H1 (cell line): ENCODE measurements around the gene DIAPH2. TPM values are rescaled to one million over a fixed set of nuclear protein-coding genes. Genes with fewer than 3 reads are reported as not detected.

Experiments used
- CTCF ChIA-PET: fragments of 300-600 bp; sonication (Branson Sonifier 250); formaldehyde crosslinking; loops from one replicate; lab custom pipeline; 2021; ENCODE audit not compliant: partially characterized antibody; lab: Charles Lee
- POLR2A ChIA-PET: fragments of 300-600 bp; sonication (Branson Sonifier 250); formaldehyde crosslinking; loops from one replicate; lab custom pipeline; 2021; ENCODE audit warnings: inconsistent platforms; ENCODE audit not compliant: partially characterized antibody; lab: Charles Lee
- DNase-seq, 2 experiments: peaks; one replicate each; pipeline versions ENCODE4 v3.0.0 to v3.0.0-alpha.2; 2010 to 2022; ENCODE audit warnings: low spot score in 2 of 2, low read depth in 1 of 2, mixed read lengths in 1 of 2
- FAIRE-seq: peaks from 2 replicates; lab custom pipeline; 2011; peaks lifted over from hg19 to GRCh38; lab: Jason Lieb, UNC
- H2AFZ ChIP-seq: 2 replicates; pipeline ENCODE4 v1.8.1; 2012; ENCODE audit warnings: low read length, inconsistent platforms
- H2AK5ac ChIP-seq: 2 replicates; pipeline ENCODE4 v1.6.1; 2013; ENCODE audit warnings: low read depth, low read length
- H2BK120ac ChIP-seq: replicated peaks from 2 replicates; pipeline ENCODE3; 2013; ENCODE audit warnings: low read depth, low read length, inconsistent platforms
- H2BK12ac ChIP-seq: 2 replicates; pipeline ENCODE4 v1.6.1; 2013; ENCODE audit warnings: low read depth, low read length
- H2BK15ac ChIP-seq: 2 replicates; pipeline ENCODE4 v1.6.1; 2013; ENCODE audit warnings: low read length
- H2BK20ac ChIP-seq: 2 replicates; pipeline ENCODE4 v1.6.1; 2013; ENCODE audit warnings: low read length
- H2BK5ac ChIP-seq: 2 replicates; pipeline ENCODE4 v1.6.1; 2013; ENCODE audit warnings: low read depth, low read length
- H3K14ac ChIP-seq: 2 replicates; pipeline ENCODE4 v1.6.1; 2013; ENCODE audit warnings: inconsistent platforms; ENCODE audit not compliant: insufficient read length
- H3K18ac ChIP-seq: 2 replicates; pipeline ENCODE4 v1.6.1; 2013; ENCODE audit warnings: low read length; ENCODE audit errors: extremely low read depth
- H3K23ac ChIP-seq: 2 replicates; pipeline ENCODE4 v1.6.1; 2013; ENCODE audit warnings: inconsistent platforms; ENCODE audit not compliant: insufficient read length
- H3K23me2 ChIP-seq: 2 replicates; pipeline ENCODE4 v1.6.1; 2013; ENCODE audit warnings: low read depth, low read length
- H3K27ac ChIP-seq: 2 replicates; pipeline ENCODE4 v1.6.1; 2011; ENCODE audit warnings: low read depth, low read length, inconsistent platforms
- H3K27me3 ChIP-seq, 4 experiments: replicated peaks in 1 of 4; 1 replicate in 1 of 4; 2 replicates in 3 of 4; pipeline versions ENCODE4 v1.6.1 to v1.8.1; 2011 to 2013; ENCODE audit warnings: low read length in 3 of 4, mild to moderate bottlenecking in 3 of 4, inconsistent platforms in 2 of 4, mixed read lengths in 2 of 4, moderate library complexity in 1 of 4; ENCODE audit not compliant: control insufficient read depth in 3 of 4, insufficient read depth in 3 of 4; ENCODE audit errors: extremely low read depth in 1 of 4
- H3K36me3 ChIP-seq, 4 experiments: 2 replicates each; pipeline versions ENCODE4 v1.6.1 to v1.8.1; 2011 to 2013; ENCODE audit warnings: mild to moderate bottlenecking in 4 of 4, low read length in 3 of 4, moderate library complexity in 2 of 4, control low read depth in 1 of 4, inconsistent platforms in 1 of 4; ENCODE audit not compliant: insufficient read depth in 4 of 4, control insufficient read depth in 2 of 4
- H3K4ac ChIP-seq: replicated peaks from 2 replicates; pipeline ENCODE3; 2013; ENCODE audit warnings: low read length, low read depth, mixed read lengths, inconsistent platforms; ENCODE audit not compliant: insufficient read length
- H3K4me1 ChIP-seq, 4 experiments: replicated peaks in 1 of 4; 1 replicate in 1 of 4; 2 replicates in 3 of 4; pipeline versions ENCODE4 v1.6.1 to v1.8.1; 2011 to 2013; ENCODE audit warnings: low read length in 3 of 4, inconsistent platforms in 2 of 4, mixed read lengths in 1 of 4; ENCODE audit not compliant: insufficient read depth in 4 of 4, control insufficient read depth in 3 of 4
- H3K4me2 ChIP-seq, 2 experiments: 2 replicates each; pipeline versions ENCODE4 v1.6.1 to v1.8.1; 2011 to 2013; ENCODE audit warnings: low read depth in 2 of 2, low read length in 2 of 2, control low read depth in 1 of 2, inconsistent platforms in 1 of 2, mild to moderate bottlenecking in 1 of 2; ENCODE audit not compliant: insufficient read depth in 1 of 2
- H3K4me3 ChIP-seq, 4 experiments: fragments of 200-600, 300-600 bp in 1 of 4; sonication (generic), shearing (Covaris generic), sonication (Bioruptor Twin) in 1 of 4; 2 replicates each; pipeline versions ENCODE4 v1.5.1 to v1.8.1; 2011 to 2016; ENCODE audit warnings: low read length in 4 of 4, low read depth in 3 of 4, control low read depth in 2 of 4, inconsistent platforms in 2 of 4, mild to moderate bottlenecking in 2 of 4, mixed read lengths in 1 of 4, moderate library complexity in 1 of 4; ENCODE audit not compliant: insufficient read depth in 2 of 4; ENCODE audit errors: extremely low read depth in 1 of 4
- H3K56ac ChIP-seq: replicated peaks from 2 replicates; pipeline ENCODE3; 2013; ENCODE audit warnings: low read depth, mild to moderate bottlenecking, mixed read lengths, low read length, inconsistent platforms; ENCODE audit not compliant: insufficient read length
- H3K79me1 ChIP-seq: 2 replicates; pipeline ENCODE4 v1.6.1; 2013; ENCODE audit warnings: low read depth, low read length, control low read depth
- H3K79me2 ChIP-seq, 2 experiments: 2 replicates each; pipeline versions ENCODE4 v1.6.1 to v1.8.1; 2012 to 2013; ENCODE audit warnings: low read length in 2 of 2, mild to moderate bottlenecking in 2 of 2, inconsistent platforms in 1 of 2; ENCODE audit not compliant: insufficient read depth in 2 of 2, control insufficient read depth in 1 of 2
- H3K9ac ChIP-seq, 4 experiments: replicated peaks in 1 of 4; 1 replicate in 1 of 4; 2 replicates in 3 of 4; pipeline versions ENCODE4 v1.6.1 to v1.8.1; 2011 to 2013; ENCODE audit warnings: low read depth in 3 of 4, low read length in 3 of 4, control low read depth in 2 of 4, mild to moderate bottlenecking in 2 of 4, moderate library complexity in 2 of 4, inconsistent platforms in 1 of 4; ENCODE audit errors: extremely low read depth in 1 of 4
- H3K9me3 ChIP-seq, 2 experiments: 2 replicates each; pipeline versions ENCODE4 v1.6.1 to v1.8.1; 2012 to 2013; ENCODE audit warnings: mild to moderate bottlenecking in 2 of 2, moderate library complexity in 2 of 2, control low read depth in 1 of 2, inconsistent platforms in 1 of 2, low read depth in 1 of 2, low read length in 1 of 2, mixed read lengths in 1 of 2; ENCODE audit not compliant: insufficient read depth in 2 of 2
- H4K20me1 ChIP-seq, 2 experiments: replicated peaks in 1 of 2; 2 replicates each; pipeline versions ENCODE3 to v1.8.1; 2011 to 2013; ENCODE audit warnings: inconsistent platforms in 2 of 2, low read length in 2 of 2, mild to moderate bottlenecking in 1 of 2; ENCODE audit not compliant: insufficient read depth in 2 of 2, control insufficient read depth in 1 of 2
- H4K5ac ChIP-seq: 2 replicates; pipeline ENCODE4 v1.6.1; 2013; ENCODE audit warnings: low read length, low read depth, mixed read lengths, inconsistent platforms; ENCODE audit not compliant: insufficient read length
- H4K8ac ChIP-seq: 2 replicates; pipeline ENCODE4 v1.8.0; 2013; ENCODE audit warnings: mild to moderate bottlenecking, moderate library complexity, low read length, inconsistent platforms; ENCODE audit not compliant: insufficient read depth; ENCODE audit errors: extremely low read depth
- H4K91ac ChIP-seq: replicated peaks from 2 replicates; pipeline ENCODE3; 2013; ENCODE audit warnings: low read length, mixed read lengths, inconsistent platforms; ENCODE audit not compliant: insufficient read length
- ATF2 ChIP-seq: IDR thresholded peaks from 2 replicates; pipeline ENCODE4 v1.6.1; 2012; ENCODE audit warnings: low read length, inconsistent platforms
- CHD1 ChIP-seq: IDR thresholded peaks from 2 replicates; pipeline ENCODE4 v1.6.1; 2012; ENCODE audit warnings: low read depth, low read length, improper control_type of control experiment
- CTCF ChIP-seq, 3 experiments: IDR thresholded peaks; 1 replicate in 2 of 3; 2 replicates in 1 of 3; pipeline versions ENCODE4 v1.5.1 to v1.6.1; 2011; ENCODE audit warnings: low read length in 3 of 3, mild to moderate bottlenecking in 3 of 3, inconsistent platforms in 2 of 3, low read depth in 1 of 3, moderate library complexity in 1 of 3; ENCODE audit not compliant: insufficient read depth in 1 of 3; ENCODE audit errors: control extremely low read depth in 1 of 3
- FOSL1 ChIP-seq: IDR thresholded peaks from 2 replicates; pipeline ENCODE4 v1.6.1; 2011; ENCODE audit warnings: mild to moderate bottlenecking, low read depth, low read length, moderate library complexity; ENCODE audit not compliant: insufficient read depth
- POU5F1 ChIP-seq: IDR thresholded peaks from 2 replicates; pipeline ENCODE4 v1.6.1; 2011; ENCODE audit warnings: low read depth, mild to moderate bottlenecking, low read length, moderate library complexity
- RXRA ChIP-seq: IDR thresholded peaks from 2 replicates; pipeline ENCODE4 v1.6.1; 2011; ENCODE audit warnings: low read depth, mild to moderate bottlenecking, low read length, moderate library complexity; ENCODE audit not compliant: insufficient read depth
- polyA plus RNA-seq, 7 experiments: library from polyadenylated mRNA; depleted of rRNA in 3 of 7; stranded (reverse) in 5 of 7; unstranded in 2 of 7; fragments of >200 nt in 5 of 7; fragments of 200-250 nt in 2 of 7; gene quantifications; 1 replicate in 5 of 7; 2 replicates in 1 of 7; 4 replicates in 1 of 7; pipeline versions ENCODE4 v1.2.1 to v1.2.3, GENCODE V29; 2011 to 2013; ENCODE audit warnings: missing spikeins in 2 of 7, mixed read lengths in 2 of 7
- total RNA-seq: library from RNA; stranded (reverse); fragmentation: NEBNext Ultra II Directional; extraction: Animal tissue kit (Norgen Biotek cat#: 25700); gene quantifications from 2 replicates; pipeline ENCODE4 v1.2.1, GENCODE V29; 2021

Gene DIAPH2
- total and polyA plus RNA-seq, 2 of the 8 experiments (the other 6 are each of a cell fraction or from before 2014, with no cell fraction given), result 4.4 to 24.3 TPM

DNA sequence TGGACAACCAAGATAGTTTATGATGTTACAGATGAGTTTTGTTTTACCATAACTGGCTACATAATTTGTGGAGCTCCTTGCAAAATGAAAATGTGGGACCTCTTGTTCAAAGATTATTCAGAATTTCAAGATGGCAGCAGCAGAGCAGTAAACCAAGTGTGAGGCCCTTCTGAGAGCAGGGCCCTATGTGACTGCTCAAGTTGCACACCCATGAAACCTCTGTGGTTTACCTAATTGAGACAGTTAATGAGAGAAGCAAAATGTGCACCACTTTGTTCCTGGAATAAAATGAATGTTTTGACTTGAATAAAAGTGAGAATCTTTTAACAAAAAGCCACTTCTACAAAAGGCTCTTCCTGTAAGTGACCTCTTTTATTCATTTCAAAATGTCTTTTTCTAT is 718.3 kb downstream of the DIAPH2 start:
- Histone ChIP-seq H3K9me3 (no peaks in the 10 kb centered on the region), H4K8ac (no peak overlapping the region), H2AK5ac (no peak overlapping the region), H3K23ac (no peak overlapping the region), H3K79me1 (no peaks in the 10 kb centered on the region), H2AFZ (no peak overlapping the region), H2BK20ac (no peak overlapping the region), H3K14ac (no peak overlapping the region), H3K4ac (no peak overlapping the region), H3K18ac (no peak overlapping the region), H2BK12ac (no peak overlapping the region), H3K4me1 (peaks cover 0 to 2% (median 0%) of the 10 kb centered on the region in 4 experiments; a peak in 1 of 7 replicates), H3K23me2 (no peaks in the 10 kb centered on the region), H2BK5ac (no peak overlapping the region), H2BK15ac (no peak overlapping the region), H3K36me3 (peaks cover 0 to 30% (median 2%) of the 10 kb centered on the region in 4 experiments; a peak in 2 of 8 replicates), H2BK120ac (no peak overlapping the region), H3K4me3 (no peak overlapping the region), H4K91ac (no peak overlapping the region), H3K79me2 (peaks cover 0 to 4% of the 10 kb centered on the region in 2 experiments; a peak in 1 of 4 replicates), H3K27ac (no peak overlapping the region), H3K27me3 (no peaks in the 10 kb centered on the region), H3K9ac (no peak overlapping the region), H4K5ac (no peak overlapping the region), H3K56ac (no peak overlapping the region), H4K20me1 (no peaks in the 10 kb centered on the region), H3K4me2 (no peak overlapping the region)
- DNase-seq (no peak), FAIRE-seq (no peak)
- CTCF ChIA-PET, result no interaction called here
- TF ChIP-seq RXRA (no peak), FOSL1 (no peak), CTCF (IDR thresholded peaks at IDR 0.05; ENCODE audit: control extremely low read depth in 1 of 3, insufficient read depth in 1 of 3, low read depth in 1 of 3, low read length in 3 of 3) (no peak), CHD1 (no peak), ATF2 (no peak), POU5F1 (no peak)
- POLR2A ChIA-PET, result no interaction called here
